B cell (primary cell): ENCODE measurements around the gene MEG3. TPM values are rescaled to one million over a fixed set of nuclear protein-coding genes. Genes with fewer than 3 reads are reported as not detected.

Experiments used
- ATAC-seq: fragments of 200-7000 bp; cut with Tn5 transposase; one replicate; pipeline ENCODE4 v1.10.0; 2021; ENCODE audit warnings: low read depth, mild to moderate bottlenecking, moderate number of reproducible peaks, moderate library complexity
- CTCF ChIA-PET: fragments of 350-600 bp; sonication (Branson Sonifier 250); formaldehyde crosslinking; loops from one replicate; lab custom pipeline; 2021; ENCODE audit warnings: antibody characterized with exemption, inconsistent platforms; lab: Charles Lee
- POLR2A ChIA-PET: fragments of 350-600 bp; sonication (Branson Sonifier 250); formaldehyde crosslinking; loops from one replicate; lab custom pipeline; 2021; ENCODE audit warnings: antibody characterized with exemption; lab: Charles Lee
- DNase-seq: peaks from one replicate; pipeline ENCODE4 v3.0.0; 2013
- H2AFZ ChIP-seq: 2 replicates; pipeline ENCODE4 v1.6.1; 2012; ENCODE audit warnings: mild to moderate bottlenecking, low read depth, low read length; ENCODE audit not compliant: insufficient read depth, poor library complexity, severe bottlenecking
- H3K27ac ChIP-seq, 2 donors: 1 replicate in 1 of 2; 2 replicates in 1 of 2; pipeline ENCODE4 v1.5.1; 2012 to 2013; ENCODE audit warnings: low read length in 2 of 2, mild to moderate bottlenecking in 2 of 2, moderate library complexity in 1 of 2
- H3K27me3 ChIP-seq, 4 experiments: fragments of 200-600 bp in 1 of 4; sonication (generic) in 1 of 4; replicated peaks in 1 of 4; 1 replicate in 2 of 4; 2 replicates in 2 of 4; pipeline versions ENCODE4 v1.6.1 to v1.7.0; 2013 to 2016; ENCODE audit warnings: low read length in 3 of 4, mild to moderate bottlenecking in 2 of 4, mixed read lengths in 1 of 4, moderate library complexity in 1 of 4; ENCODE audit not compliant: insufficient read depth in 4 of 4, control insufficient read depth in 3 of 4; ENCODE audit errors: control extremely low read depth in 1 of 4
- H3K36me3 ChIP-seq, 2 experiments: replicated peaks in 1 of 2; 1 replicate in 1 of 2; 2 replicates in 1 of 2; pipeline versions ENCODE4 v1.6.1 to v1.7.1; 2013; ENCODE audit warnings: low read length in 1 of 2; ENCODE audit not compliant: insufficient read depth in 2 of 2, control insufficient read depth in 1 of 2; ENCODE audit errors: control extremely low read depth in 1 of 2, extremely low read depth in 1 of 2
- H3K4me1 ChIP-seq, 2 donors: fragments of 200-600 bp in 1 of 2; sonication (generic) in 1 of 2; 1 replicate in 1 of 2; 2 replicates in 1 of 2; pipeline versions ENCODE4 v1.5.1 to v1.6.1; 2013 to 2017; ENCODE audit warnings: low read length in 2 of 2; ENCODE audit not compliant: control insufficient read depth in 2 of 2, insufficient read depth in 2 of 2
- H3K4me2 ChIP-seq: replicated peaks from 2 replicates; pipeline ENCODE3; 2012; ENCODE audit warnings: mild to moderate bottlenecking, low read depth, low read length; ENCODE audit not compliant: poor library complexity, severe bottlenecking
- H3K4me3 ChIP-seq, 5 experiments: fragments of 200-600 bp in 1 of 5; sonication (generic) in 1 of 5; 1 replicate in 3 of 5; 2 replicates in 2 of 5; pipeline versions ENCODE4 v1.5.1 to v1.7.0; 2011 to 2016; ENCODE audit warnings: low read length in 4 of 5, mild to moderate bottlenecking in 4 of 5, low read depth in 2 of 5, control low read depth in 1 of 5, moderate library complexity in 1 of 5; ENCODE audit not compliant: insufficient read depth in 1 of 5; ENCODE audit errors: control extremely low read depth in 1 of 5, extremely low read depth in 1 of 5
- H3K79me2 ChIP-seq: fragments of 200-600 bp; sonication (generic); one replicate; pipeline ENCODE4 v1.6.0; 2016; ENCODE audit warnings: low read length; ENCODE audit not compliant: control insufficient read depth, insufficient read depth
- H3K9ac ChIP-seq: fragments of 200-600 bp; sonication (generic); 2 replicates; pipeline ENCODE4 v1.6.1; 2017; ENCODE audit warnings: mild to moderate bottlenecking, low read length, moderate library complexity
- H3K9me3 ChIP-seq, 3 donors: one replicate each; pipeline versions ENCODE4 v1.6.1 to v1.7.1; 2013; ENCODE audit warnings: low read length in 2 of 3; ENCODE audit not compliant: control insufficient read depth in 2 of 3, insufficient read depth in 1 of 3; ENCODE audit errors: control extremely low read depth in 1 of 3
- H4K20me1 ChIP-seq: 2 replicates; pipeline ENCODE4 v1.6.0; 2012; ENCODE audit warnings: mild to moderate bottlenecking, low read length; ENCODE audit not compliant: insufficient read depth, control insufficient read depth, poor library complexity, severe bottlenecking
- H3K27ac Mint-ChIP-seq: one replicate; pipeline ENCODE4 v1.8.0; 2021; ENCODE audit warnings: mixed read lengths
- H3K27me3 Mint-ChIP-seq: one replicate; pipeline ENCODE4 v1.8.0; 2021; ENCODE audit warnings: mixed read lengths
- H3K4me1 Mint-ChIP-seq: one replicate; pipeline ENCODE4 v1.8.0; 2021; ENCODE audit warnings: mixed read lengths
- H3K4me3 Mint-ChIP-seq: one replicate; pipeline ENCODE4 v1.8.0; 2021; ENCODE audit warnings: mixed read lengths
- H3K9me3 Mint-ChIP-seq: one replicate; pipeline ENCODE4 v1.8.0; 2022; ENCODE audit warnings: mixed read lengths; ENCODE audit not compliant: insufficient read depth
- CTCF ChIP-seq: fragments of 200-600 bp; IDR thresholded peaks from one replicate; pipeline ENCODE4 v1.8.0; 2022; ENCODE audit warnings: antibody characterized with exemption, mild to moderate bottlenecking
- EZH2 ChIP-seq: IDR thresholded peaks from 2 replicates; pipeline ENCODE4 v1.6.1; 2012; ENCODE audit warnings: borderline replicate concordance, low read depth, mild to moderate bottlenecking, moderate library complexity, low read length; ENCODE audit not compliant: insufficient read depth, poor library complexity, severe bottlenecking
- WGBS: methylation state at CpG from one replicate; pipeline ENCODE4 v1.1.5; 2013; ENCODE audit warnings: missing lambda C conversion rate; ENCODE audit not compliant: insufficient coverage; 5-methylcytosine and 5-hydroxymethylcytosine counted together
- intact Hi-C: fragments of 100-400 bp; cut with micrococcal nuclease; formaldehyde crosslinking; loops from one replicate; pipeline ENCODE4 v1.10.0; 2022
- polyA plus RNA-seq: library from polyadenylated mRNA; depleted of rRNA; stranded (reverse); fragments of >200 nt; gene quantifications from 2 replicates; pipeline ENCODE4 v1.2.3, GENCODE V29; 2012
- total RNA-seq, 2 donors: library from RNA; stranded (reverse); fragments of 120-200 nt in 1 of 2; gene quantifications; 1 replicate in 1 of 2; 2 replicates in 1 of 2; pipeline versions ENCODE4 v1.2.3 to v1.2.4, GENCODE V29; 2013 to 2022

Gene MEG3
- total and polyA plus RNA-seq, 2 donors (not counting 1 experiment from before 2014, with no cell fraction given): 0.13 TPM; not detected in 1

GRCh38 chr14:100841761-100842403, 16.0 kb downstream of the MEG3 start:
- Mint-ChIP-seq H3K27me3 (peaks cover 7% of the 10 kb centered on the region), H3K4me1 (no peaks in the 10 kb centered on the region)
- CTCF ChIA-PET: interaction anchor here (2.1 kb wide), 1 partner anchor 9 kb away, joined by 5 read pairs; no protein-coding TSS in a partner anchor

More at GRCh38 chr14:100841761-100842403, 16.0 kb downstream of the MEG3 start:
- H4K20me1 ChIP-seq: no peaks in the 10 kb centered on the region
- WGBS: 91% methylated on average over 14 of the region's 15 CpGs
- POLR2A ChIA-PET: no interaction called here
- intact Hi-C loops: no loop called here
- H3K4me2 ChIP-seq: no peak overlapping the region
- no peaks in the 10 kb centered on the region for H3K27me3 ChIP-seq
- Mint-ChIP-seq H3K27ac (no peak overlapping the region), H3K9me3 (no peaks in the 10 kb centered on the region), H3K4me3 (no peak overlapping the region)
- TF ChIP-seq EZH2 (no peak), CTCF (no peak)
- H3K27ac ChIP-seq: no peak overlapping the region
- no peak overlapping the region for H3K4me3 ChIP-seq
- no peak overlapping the region for H3K9ac ChIP-seq
- no peak for ATAC-seq
- no peak for DNase-seq
- peaks cover 0 to 2% (median 0%) of the 10 kb centered on the region in 3 donors for H3K9me3 ChIP-seq
- H3K4me1 ChIP-seq: no peaks in the 10 kb centered on the region
- no peaks in the 10 kb centered on the region for H3K79me2 ChIP-seq
- no peaks in the 10 kb centered on the region for H3K36me3 ChIP-seq
- H2AFZ ChIP-seq: no peak overlapping the region
